Measurements from ENCODE around the gene ARID4A. TPM values are rescaled to one million over a fixed set of nuclear protein-coding genes. Genes with fewer than 3 reads are reported as not detected.
A peak's percentile ranks its signal among the peaks of the same experiment; 100 is the strongest.

ARID4A gene
- total and polyA plus RNA-seq, 10 of the 15 experiments (the other 5 are each of a cell fraction or from before 2014, with no cell fraction given) = 5.2 to 18.9 (median 12.5) TPM

GRCh38 chr14:58414845-58415244 lies 116.5 kb downstream of the ARID4A start:
- DNase-seq (ENCODE audit: low read depth, low spot score) = no peak
- Histone ChIP-seq H3K4me1 (ENCODE audit: control insufficient read depth, insufficient read depth, low read length) (no peaks in the 10 kb centered on the region), H3K9ac (ENCODE audit: control insufficient read depth, insufficient read depth, low read length) (no peak overlapping the region), H3K4me3 (no peak overlapping the region), H3K4me2 (ENCODE audit: control insufficient read depth, insufficient read depth) (peak overlapping the region; percentile 35; the same call in 1 of the 2 replicates), H2AFZ (ENCODE audit: control insufficient read depth, low read depth, low read length) (no peak overlapping the region), H4K20me1 (ENCODE audit: control insufficient read depth, insufficient read depth) (no peaks in the 10 kb centered on the region; the same call in 1 of the 2 replicates), H3K36me3 (ENCODE audit: control insufficient read depth in 2 of 2, insufficient read depth in 2 of 2, low read length in 1 of 2) (peaks cover 6 to 16% of the 10 kb centered on the region in 2 experiments), H3K79me2 (ENCODE audit: control insufficient read depth, insufficient read depth, low read length) (peaks cover 4% of the 10 kb centered on the region), H3K9me3 (replicated peaks; ENCODE audit: control insufficient read depth, insufficient read depth, low read length) (peaks cover 3% of the 10 kb centered on the region; the same call in 2 of the 3 replicates), H3K27me3 (replicated peaks in 1 of 2; ENCODE audit: control insufficient read depth in 2 of 2, insufficient read depth in 2 of 2, low read length in 1 of 2) (no peaks in the 10 kb centered on the region), H3K27ac (ENCODE audit: control insufficient read depth, insufficient read depth) (no peak overlapping the region)
- BruUV-seq (replicated peaks) = TSS peak; percentile 13
- CTCF ChIA-PET = no interaction called here
- RAD21 ChIA-PET (ENCODE audit: unreplicated experiment) = no interaction called here
- POLR2A ChIA-PET = no interaction called here
- 31% methylated on average over 1 of the region's 1 CpG for WGBS (ENCODE audit: insufficient coverage, insufficient replicate concordance, low lambda C conversion rate, missing lambda C conversion rate)
- intact Hi-C loops (cut with micrococcal nuclease; ENCODE audit: unreplicated experiment) = no loop called here
- SMC1A ChIA-PET (ENCODE audit: uncharacterized antibody, unreplicated experiment) = no interaction called here
- peak; percentile 27 for FAIRE-seq
- in situ Hi-C loops (cut with MboI) = no loop called here
- peak; percentile 75 for ATAC-seq
- TF ChIP-seq RBBP5 (conservative IDR thresholded peaks at IDR 0.05) (no peak), CTCF (IDR thresholded peaks at IDR 0.05 in 2 of 3, conservative IDR thresholded peaks at IDR 0.05 in 1 of 3; ENCODE audit: control insufficient read depth in 2 of 3, extremely low read depth in 1 of 3, insufficient read depth in 1 of 3, low read depth in 3 of 3, low read length in 3 of 3) (0 out of 6 replicates have a peak, but pooled peaks of 2 of the 3 experiments have one; percentile 7 to 15)

GRCh38 chr14:58415636-58416547 lies 117.5 kb downstream of the ARID4A start:
- Histone ChIP-seq H3K4me3 (no peak overlapping the region), H3K9me3 (replicated peaks; ENCODE audit: control insufficient read depth, insufficient read depth, low read length) (peaks cover 3% of the 10 kb centered on the region; the same call in 2 of the 3 replicates), H3K27ac (ENCODE audit: control insufficient read depth, insufficient read depth) (no peak overlapping the region), H3K79me2 (ENCODE audit: control insufficient read depth, insufficient read depth, low read length) (peaks cover 4% of the 10 kb centered on the region), H3K9ac (ENCODE audit: control insufficient read depth, insufficient read depth, low read length) (no peak overlapping the region), H3K4me1 (ENCODE audit: control insufficient read depth, insufficient read depth, low read length) (no peaks in the 10 kb centered on the region), H4K20me1 (ENCODE audit: control insufficient read depth, insufficient read depth) (no peaks in the 10 kb centered on the region; the same call in 1 of the 2 replicates), H2AFZ (ENCODE audit: control insufficient read depth, low read depth, low read length) (no peak overlapping the region), H3K36me3 (ENCODE audit: control insufficient read depth in 2 of 2, insufficient read depth in 2 of 2, low read length in 1 of 2) (peaks cover 5 to 10% of the 10 kb centered on the region in 2 experiments), H3K27me3 (replicated peaks in 1 of 2; ENCODE audit: control insufficient read depth in 2 of 2, insufficient read depth in 2 of 2, low read length in 1 of 2) (no peaks in the 10 kb centered on the region), H3K4me2 (ENCODE audit: control insufficient read depth, insufficient read depth) (no peak overlapping the region)
- DNase-seq (ENCODE audit: low read depth, low spot score) (no peak), FAIRE-seq (no peak), ATAC-seq (no peak)
- ChIA-PET CTCF (no interaction called here), RAD21 (ENCODE audit: unreplicated experiment) (no interaction called here), POLR2A (interaction anchor here (0.6 kb wide), 2 partner anchors 43 to 713 kb away, joined by 4 read pairs; no protein-coding TSS in a partner anchor), SMC1A (ENCODE audit: uncharacterized antibody, unreplicated experiment) (no interaction called here)
- in situ Hi-C loops (cut with MboI) (no loop called here), intact Hi-C loops (cut with micrococcal nuclease; ENCODE audit: unreplicated experiment) (no loop called here)
- no peak for TF ChIP-seq BRCA1 (IDR thresholded peaks at IDR 0.05; ENCODE audit: low read depth, low read length)
- TF ChIP-seq CBX5 (IDR thresholded peaks at IDR 0.05; ENCODE audit: low read depth) = peak; percentile 51; the same call in 1 of the 2 replicates
- TF ChIP-seq BHLHE40 (IDR thresholded peaks at IDR 0.05; ENCODE audit: borderline replicate concordance in 1 of 2, low read depth in 2 of 2, low read length in 1 of 2) = no peak
- no peak for TF ChIP-seq MYB (IDR thresholded peaks at IDR 0.05; ENCODE audit: borderline replicate concordance, low read depth, low read length)
- no peak for TF ChIP-seq MEF2A (IDR thresholded peaks at IDR 0.05; ENCODE audit: insufficient read depth, low read depth, low read length)
- 97% methylated on average over 10 of the region's 10 CpGs for WGBS (ENCODE audit: insufficient coverage, insufficient replicate concordance, low lambda C conversion rate, missing lambda C conversion rate)
- no TSS peak for BruUV-seq (replicated peaks)
